Thoracic aorta (tissue), 2 donors: Measurements from ENCODE around the gene MYMX. TPM values are rescaled to one million over a fixed set of nuclear protein-coding genes. Genes with fewer than 3 reads are reported as not detected.
"Not testable (repeated sequence)": the region's sequence is repeated elsewhere in the genome, so short reads cannot be mapped to it uniquely, and the experiment has no call there.

ENCODE experiments used
- ATAC-seq: fragments of 150-250 bp; one replicate; pipeline ENCODE4 v1.8.0; 2017; ENCODE audit warnings: low read depth; ENCODE audit not compliant: insufficient number of reproducible peaks, low FRiP score
- DNase-seq: peaks from one replicate; pipeline ENCODE4 v3.0.0-alpha.2; 2020; ENCODE audit warnings: low spot score
- H3K27ac ChIP-seq, 2 donors: fragments of 200-600 bp; sonication (generic); 1 replicate in 1 of 2; 2 replicates in 1 of 2; pipeline ENCODE4 v1.5.1; 2016; ENCODE audit warnings: mild to moderate bottlenecking in 2 of 2, moderate library complexity in 2 of 2
- H3K27me3 ChIP-seq: fragments of 200-600 bp; sonication (generic); replicated peaks from 2 replicates; pipeline ENCODE4 v1.6.0; 2016; ENCODE audit warnings: mild to moderate bottlenecking; ENCODE audit not compliant: insufficient read depth
- H3K36me3 ChIP-seq: fragments of 200-600 bp; sonication (generic); one replicate; pipeline ENCODE4 v1.5.1; 2016
- H3K4me1 ChIP-seq, 2 donors: fragments of 200-600 bp; sonication (generic); 1 replicate in 1 of 2; 2 replicates in 1 of 2; pipeline versions ENCODE4 v1.5.1 to v1.6.0; 2016; ENCODE audit warnings: low read depth in 2 of 2, mild to moderate bottlenecking in 1 of 2; ENCODE audit not compliant: control insufficient read depth in 1 of 2
- H3K4me3 ChIP-seq: fragments of 200-600 bp; sonication (generic); 2 replicates; pipeline ENCODE4 v1.5.1; 2016; ENCODE audit warnings: mild to moderate bottlenecking
- H3K9me3 ChIP-seq: fragments of 200-600 bp; sonication (generic); 2 replicates; pipeline ENCODE4 v1.5.1; 2016
- CTCF ChIP-seq: fragments of 200-600 bp; sonication (generic); IDR thresholded peaks from one replicate; pipeline ENCODE4 v1.5.1; 2019; ENCODE audit warnings: antibody characterized with exemption
- total RNA-seq, 2 donors: library from RNA; depleted of rRNA; stranded (reverse); fragments of >200 nt; gene quantifications; one replicate each; pipeline versions ENCODE4 v1.1.0 to v1.2.3, GENCODE V29; 2016

MYMX gene
- total RNA-seq, 2 donors from 2014 or later = not detected

GRCh38 chr6:44182911-44183390 lies 33.8 kb upstream of the MYMX start:
- no peak for ATAC-seq
- no peaks in the 10 kb centered on the region for H3K27me3 ChIP-seq
- H3K4me3 ChIP-seq = no peak overlapping the region
- H3K27ac ChIP-seq = no peak overlapping the region
- no peak for TF ChIP-seq CTCF
- peaks cover 2 to 14% of the 10 kb centered on the region in 2 donors for H3K4me1 ChIP-seq
- H3K9me3 ChIP-seq = no peaks in the 10 kb centered on the region
- DNase-seq = no peak
- H3K36me3 ChIP-seq = no peaks in the 10 kb centered on the region

- DNase-seq = no peak
Observed at GRCh38 chr6:44183783-44184182, 32.9 kb upstream of the MYMX start.

GRCh38 chr6:44185356-44185755 lies 31.4 kb upstream of the MYMX start:
- H3K4me1 ChIP-seq, H3K36me3 ChIP-seq, H3K27ac ChIP-seq, H3K4me3 ChIP-seq, H3K9me3 ChIP-seq, H3K27me3 ChIP-seq, DNase-seq, ATAC-seq: not testable (repeated sequence)

More at GRCh38 chr6:44183783-44184182, 32.9 kb upstream of the MYMX start:
- TF ChIP-seq CTCF = no peak
- ATAC-seq = no peak
- no peaks in the 10 kb centered on the region for H3K36me3 ChIP-seq
- no peaks in the 10 kb centered on the region for H3K9me3 ChIP-seq
- no peak overlapping the region for H3K27ac ChIP-seq
- H3K4me1 ChIP-seq = peaks cover 0 to 6% of the 10 kb centered on the region in 2 donors
- H3K27me3 ChIP-seq = no peaks in the 10 kb centered on the region
- H3K4me3 ChIP-seq = no peak overlapping the region

GRCh38 chr6:44185953-44186634 lies 30.6 kb upstream of the MYMX start:
- H3K27ac ChIP-seq = no peak overlapping the region
- no peaks in the 10 kb centered on the region for H3K4me1 ChIP-seq
- H3K36me3 ChIP-seq = no peaks in the 10 kb centered on the region
- TF ChIP-seq CTCF = no peak
- no peak overlapping the region for H3K4me3 ChIP-seq
- H3K27me3 ChIP-seq = no peaks in the 10 kb centered on the region
- DNase-seq = no peak
- ATAC-seq = no peak
- no peaks in the 10 kb centered on the region for H3K9me3 ChIP-seq

- DNase-seq (no peak), ATAC-seq (no peak)
- no peaks in the 10 kb centered on the region for H3K4me1 ChIP-seq
- no peaks in the 10 kb centered on the region for H3K9me3 ChIP-seq
- no peaks in the 10 kb centered on the region for H3K27me3 ChIP-seq
- no peak overlapping the region for H3K4me3 ChIP-seq
- TF ChIP-seq CTCF = no peak
- no peak overlapping the region for H3K27ac ChIP-seq
- no peaks in the 10 kb centered on the region for H3K36me3 ChIP-seq
Observed at GRCh38 chr6:44186635-44187025, 30.1 kb upstream of the MYMX start.

GRCh38 chr6:44188819-44189218 lies 27.9 kb upstream of the MYMX start:
- DNase-seq (no peak), ATAC-seq (no peak)
- Histone ChIP-seq H3K4me3 (no peak overlapping the region), H3K27me3 (no peaks in the 10 kb centered on the region), H3K36me3 (no peaks in the 10 kb centered on the region), H3K9me3 (no peaks in the 10 kb centered on the region), H3K4me1 (no peaks in the 10 kb centered on the region), H3K27ac (no peak overlapping the region)
- TF ChIP-seq CTCF = no peak
